ENCODE measurements around the gene CXCR5.

DNA sequence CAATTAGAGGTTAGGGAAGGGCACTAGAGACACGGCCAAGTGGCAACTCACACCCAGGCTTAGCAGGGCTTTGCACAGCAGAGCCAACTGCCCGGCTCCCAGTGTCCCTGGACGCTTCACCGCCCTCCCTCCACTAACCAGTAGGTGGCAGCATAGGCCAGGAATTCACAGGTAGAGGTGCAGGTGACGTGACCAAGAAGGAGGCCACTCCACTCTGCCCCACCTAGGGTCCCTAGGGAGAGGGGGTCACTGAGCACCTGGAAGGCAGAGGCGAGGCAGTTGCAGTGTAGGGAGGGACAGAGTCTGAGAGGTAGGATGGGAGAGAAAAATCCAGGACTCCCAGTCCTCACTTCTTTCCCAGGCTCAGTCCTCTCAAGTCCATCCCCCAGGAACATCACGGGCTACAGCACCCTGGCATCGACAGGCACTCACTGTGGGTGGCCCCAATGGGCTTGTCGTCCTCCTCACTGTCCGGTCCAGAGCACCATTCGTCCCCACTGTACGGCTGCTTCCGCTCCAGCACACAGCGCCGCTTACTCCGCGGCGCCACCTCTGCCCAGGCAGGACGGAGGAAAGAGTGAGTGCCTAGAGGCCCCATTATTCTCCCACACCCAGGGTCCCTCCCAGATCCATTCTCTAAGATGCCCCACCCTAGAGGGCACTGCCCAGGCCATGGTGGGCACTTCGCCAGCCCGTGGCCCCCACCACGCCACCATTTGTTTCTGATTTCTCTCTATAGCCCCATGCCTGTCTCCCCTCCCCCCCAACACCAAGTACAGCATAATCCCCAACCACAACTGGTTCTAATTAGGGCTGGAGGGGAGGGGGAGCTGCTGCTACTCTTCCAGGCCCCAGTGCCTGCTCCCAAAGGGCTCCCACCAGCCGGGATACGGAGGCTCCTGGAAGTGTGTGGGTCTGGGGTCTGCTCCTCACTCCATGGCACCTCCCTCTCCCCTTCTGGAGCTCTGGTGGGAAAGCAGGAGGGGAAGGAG lies 23.7 kb downstream of the CXCR5 start:
- TF ChIP-seq, protein P1, sequence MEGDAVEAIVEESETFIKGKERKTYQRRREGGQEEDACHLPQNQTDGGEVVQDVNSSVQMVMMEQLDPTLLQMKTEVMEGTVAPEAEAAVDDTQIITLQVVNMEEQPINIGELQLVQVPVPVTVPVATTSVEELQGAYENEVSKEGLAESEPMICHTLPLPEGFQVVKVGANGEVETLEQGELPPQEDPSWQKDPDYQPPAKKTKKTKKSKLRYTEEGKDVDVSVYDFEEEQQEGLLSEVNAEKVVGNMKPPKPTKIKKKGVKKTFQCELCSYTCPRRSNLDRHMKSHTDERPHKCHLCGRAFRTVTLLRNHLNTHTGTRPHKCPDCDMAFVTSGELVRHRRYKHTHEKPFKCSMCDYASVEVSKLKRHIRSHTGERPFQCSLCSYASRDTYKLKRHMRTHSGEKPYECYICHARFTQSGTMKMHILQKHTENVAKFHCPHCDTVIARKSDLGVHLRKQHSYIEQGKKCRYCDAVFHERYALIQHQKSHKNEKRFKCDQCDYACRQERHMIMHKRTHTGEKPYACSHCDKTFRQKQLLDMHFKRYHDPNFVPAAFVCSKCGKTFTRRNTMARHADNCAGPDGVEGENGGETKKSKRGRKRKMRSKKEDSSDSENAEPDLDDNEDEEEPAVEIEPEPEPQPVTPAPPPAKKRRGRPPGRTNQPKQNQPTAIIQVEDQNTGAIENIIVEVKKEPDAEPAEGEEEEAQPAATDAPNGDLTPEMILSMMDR (conservative IDR thresholded peaks at IDR 0.05 in 1 of 2, IDR thresholded peaks at IDR 0.05 in 1 of 2; ENCODE audit: extremely low read depth in 1 of 2, insufficient read depth in 1 of 2, low read depth in 1 of 2, low read length in 2 of 2), result peak; percentile 88 to 92
- no peak for TF ChIP-seq EZH2 (IDR thresholded peaks at IDR 0.05; ENCODE audit: borderline replicate concordance, low read length)

Data from mammary epithelial cell (primary cell).